ENCODE data around the gene SLC32A1.
A peak's percentile ranks its signal among the peaks of the same experiment; 100 is the strongest.

The SLC32A1 gene

GRCh38 chr20:38759106-38759505 is 34.8 kb downstream of the SLC32A1 start:
- TF ChIP-seq CTCF (IDR thresholded peaks at IDR 0.05; ENCODE audit: low read depth, low read length) = no peak

GRCh38 chr20:38760978-38761377 is 36.7 kb downstream of the SLC32A1 start:
- no peak for TF ChIP-seq CTCF (IDR thresholded peaks at IDR 0.05; ENCODE audit: low read depth, low read length)
- H3K4me3 ChIP-seq (replicated peaks in 1 of 2; ENCODE audit: low read depth in 2 of 2, low read length in 2 of 2) = no peak overlapping the region
- no peak for DNase-seq (ENCODE audit: low read depth in 2 of 2)

More at GRCh38 chr20:38759106-38759505, 34.8 kb downstream of the SLC32A1 start:
- H3K4me3 ChIP-seq (replicated peaks in 1 of 2; ENCODE audit: low read depth in 2 of 2, low read length in 2 of 2) = no peak overlapping the region
- DNase-seq (ENCODE audit: low read depth in 2 of 2) = no peak

GRCh38 chr20:38762174-38762573 is 37.9 kb downstream of the SLC32A1 start:
- TF ChIP-seq CTCF (IDR thresholded peaks at IDR 0.05; ENCODE audit: low read depth, low read length) = no peak
- no peak overlapping the region for H3K4me3 ChIP-seq (replicated peaks in 1 of 2; ENCODE audit: low read depth in 2 of 2, low read length in 2 of 2)
- no peak for DNase-seq (ENCODE audit: low read depth in 2 of 2)

- no peak for TF ChIP-seq CTCF (IDR thresholded peaks at IDR 0.05; ENCODE audit: low read depth, low read length)
- H3K4me3 ChIP-seq (replicated peaks in 1 of 2; ENCODE audit: low read depth in 2 of 2, low read length in 2 of 2) = no peak overlapping the region
- DNase-seq (ENCODE audit: low read depth in 2 of 2) = no peak
Measured at GRCh38 chr20:38763616-38764015, 39.3 kb downstream of the SLC32A1 start.

- peak; percentile 80 to 90 for DNase-seq (ENCODE audit: low read depth in 2 of 2)
- no peak overlapping the region for H3K4me3 ChIP-seq (replicated peaks in 1 of 2; ENCODE audit: low read depth in 2 of 2, low read length in 2 of 2)
- no peak for TF ChIP-seq CTCF (IDR thresholded peaks at IDR 0.05; ENCODE audit: low read depth, low read length)
Measured at GRCh38 chr20:38764567-38765318, 40.5 kb downstream of the SLC32A1 start.

- no peak overlapping the region for H3K4me3 ChIP-seq (replicated peaks in 1 of 2; ENCODE audit: low read depth in 2 of 2, low read length in 2 of 2)
- DNase-seq (ENCODE audit: low read depth in 2 of 2) = no peak
- no peak for TF ChIP-seq CTCF (IDR thresholded peaks at IDR 0.05; ENCODE audit: low read depth, low read length)
Measured at GRCh38 chr20:38766071-38766470, 41.8 kb downstream of the SLC32A1 start.

Measured in cardiac fibroblast (primary cell).